ENCODE results near the gene MEGF11. TPM values are rescaled to one million over a fixed set of nuclear protein-coding genes. Genes with fewer than 3 reads are reported as not detected.
"Not testable (repeated sequence)": the region's sequence is repeated elsewhere in the genome, so short reads cannot be mapped to it uniquely, and the experiment has no call there.

Gene MEGF11
- total RNA-seq, 1 donor from 2014 or later, result 0.25 TPM

DNA sequence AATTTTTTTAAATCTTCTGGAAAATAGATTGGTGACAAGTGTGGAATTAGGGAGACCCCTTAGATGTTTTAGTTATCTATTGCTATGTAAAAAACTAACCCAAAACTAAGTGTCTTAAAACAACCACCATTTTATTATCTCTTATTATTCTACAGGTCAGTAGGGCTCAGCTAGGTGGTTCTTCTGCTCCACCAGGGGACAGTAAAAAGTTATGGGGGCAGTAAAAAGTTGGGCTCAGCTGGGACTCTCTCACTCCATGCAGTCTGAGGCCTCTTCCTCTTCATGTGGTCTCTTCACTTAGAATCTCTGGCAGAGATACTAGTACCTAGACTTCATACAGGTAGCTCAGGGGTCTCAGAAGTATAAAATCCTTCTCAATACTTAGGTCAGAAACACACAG lies 21.8 kb upstream of the MEGF11 start:
- TF ChIP-seq POLR2A (IDR thresholded peaks at IDR 0.05), result no peak
- no peak for TF ChIP-seq POLR2AphosphoS5 (IDR thresholded peaks at IDR 0.05; ENCODE audit: insufficient read depth in 1 of 2, low read depth in 1 of 2)
- TF ChIP-seq, protein P1, sequence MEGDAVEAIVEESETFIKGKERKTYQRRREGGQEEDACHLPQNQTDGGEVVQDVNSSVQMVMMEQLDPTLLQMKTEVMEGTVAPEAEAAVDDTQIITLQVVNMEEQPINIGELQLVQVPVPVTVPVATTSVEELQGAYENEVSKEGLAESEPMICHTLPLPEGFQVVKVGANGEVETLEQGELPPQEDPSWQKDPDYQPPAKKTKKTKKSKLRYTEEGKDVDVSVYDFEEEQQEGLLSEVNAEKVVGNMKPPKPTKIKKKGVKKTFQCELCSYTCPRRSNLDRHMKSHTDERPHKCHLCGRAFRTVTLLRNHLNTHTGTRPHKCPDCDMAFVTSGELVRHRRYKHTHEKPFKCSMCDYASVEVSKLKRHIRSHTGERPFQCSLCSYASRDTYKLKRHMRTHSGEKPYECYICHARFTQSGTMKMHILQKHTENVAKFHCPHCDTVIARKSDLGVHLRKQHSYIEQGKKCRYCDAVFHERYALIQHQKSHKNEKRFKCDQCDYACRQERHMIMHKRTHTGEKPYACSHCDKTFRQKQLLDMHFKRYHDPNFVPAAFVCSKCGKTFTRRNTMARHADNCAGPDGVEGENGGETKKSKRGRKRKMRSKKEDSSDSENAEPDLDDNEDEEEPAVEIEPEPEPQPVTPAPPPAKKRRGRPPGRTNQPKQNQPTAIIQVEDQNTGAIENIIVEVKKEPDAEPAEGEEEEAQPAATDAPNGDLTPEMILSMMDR (IDR thresholded peaks at IDR 0.05), result no peak
- H3K27me3 ChIP-seq, result no peaks in the 10 kb centered on the region
- H3K4me3 ChIP-seq, result no peak overlapping the region
- no peak for DNase-seq (ENCODE audit: extremely low spot score in 2 of 2)
- H3K9me3 ChIP-seq, result no peaks in the 10 kb centered on the region
- no peaks in the 10 kb centered on the region for H3K36me3 ChIP-seq
- intact Hi-C loops (cut with DNase I), result no loop called here
- H3K27ac ChIP-seq, result no peak overlapping the region
- no peaks in the 10 kb centered on the region for H3K4me1 ChIP-seq

GRCh38 chr15:66270932-66271331 lies 17.4 kb upstream of the MEGF11 start:
- Histone ChIP-seq H3K4me1 (peaks cover 8% of the 10 kb centered on the region), H3K9me3 (no peaks in the 10 kb centered on the region), H3K36me3 (no peaks in the 10 kb centered on the region), H3K27ac (no peak overlapping the region), H3K27me3 (no peaks in the 10 kb centered on the region), H3K4me3 (no peak overlapping the region)
- TF ChIP-seq POLR2A (IDR thresholded peaks at IDR 0.05), result no peak
- no peak for TF ChIP-seq POLR2AphosphoS5 (IDR thresholded peaks at IDR 0.05; ENCODE audit: insufficient read depth in 1 of 2, low read depth in 1 of 2)
- TF ChIP-seq, protein P1 (IDR thresholded peaks at IDR 0.05), result no peak
- no peak for DNase-seq (ENCODE audit: extremely low spot score in 2 of 2)
- intact Hi-C loops (cut with DNase I), result no loop called here

- H3K4me3 ChIP-seq, result no peak overlapping the region
These were observed 16.0 kb upstream of the MEGF11 start for GRCh38 chr15:66269326-66270090.

GRCh38 chr15:66264859-66265513 lies 11.4 kb upstream of the MEGF11 start:
- Histone ChIP-seq H3K9me3 (no peaks in the 10 kb centered on the region), H3K4me3 (no peak overlapping the region), H3K27ac (no peak overlapping the region), H3K27me3 (no peaks in the 10 kb centered on the region), H3K36me3 (no peaks in the 10 kb centered on the region), H3K4me1 (peaks cover 8% of the 10 kb centered on the region)
- DNase-seq (ENCODE audit: extremely low spot score in 2 of 2), result no peak
- no peak for TF ChIP-seq POLR2AphosphoS5 (IDR thresholded peaks at IDR 0.05; ENCODE audit: insufficient read depth in 1 of 2, low read depth in 1 of 2)
- no peak for TF ChIP-seq POLR2A (IDR thresholded peaks at IDR 0.05)
- TF ChIP-seq, protein P1 (IDR thresholded peaks at IDR 0.05), result no peak
- intact Hi-C loops (cut with DNase I), result no loop called here

More at GRCh38 chr15:66269326-66270090, 16.0 kb upstream of the MEGF11 start:
- TF ChIP-seq POLR2AphosphoS5 (IDR thresholded peaks at IDR 0.05; ENCODE audit: insufficient read depth in 1 of 2, low read depth in 1 of 2) (peak in 1 of 2 donors; percentile 62), POLR2A (IDR thresholded peaks at IDR 0.05) (no peak)
- TF ChIP-seq, protein P1 (IDR thresholded peaks at IDR 0.05), result no peak
- intact Hi-C loops (cut with DNase I), result no loop called here
- Histone ChIP-seq H3K4me1 (peaks cover 8% of the 10 kb centered on the region), H3K9me3 (no peaks in the 10 kb centered on the region), H3K36me3 (no peaks in the 10 kb centered on the region), H3K27ac (no peak overlapping the region), H3K27me3 (no peaks in the 10 kb centered on the region)
- DNase-seq (ENCODE audit: extremely low spot score in 2 of 2), result no peak

DNA sequence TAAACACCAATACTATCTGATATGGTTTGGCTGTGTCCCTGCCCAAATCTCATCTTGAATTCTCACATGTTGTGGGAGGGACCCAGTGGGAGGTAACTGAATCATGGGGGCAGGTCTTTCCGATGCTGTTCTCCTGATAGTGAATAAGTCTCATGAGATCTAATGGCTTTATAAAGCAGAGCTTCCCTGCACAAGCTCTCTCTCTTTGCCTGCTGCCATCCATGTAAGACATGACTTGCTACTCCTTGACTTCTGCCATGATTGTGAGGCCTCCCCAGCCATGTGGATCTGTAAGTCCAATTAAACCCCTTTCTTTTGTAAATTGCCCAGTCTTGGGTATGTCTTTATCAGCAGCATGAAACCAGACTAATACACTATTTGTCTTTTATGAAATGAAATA lies 9.3 kb upstream of the MEGF11 start:
- H3K4me1 ChIP-seq; DNase-seq (ENCODE audit: extremely low spot score in 2 of 2); intact Hi-C loops (cut with DNase I); H3K27ac ChIP-seq; H3K27me3 ChIP-seq; H3K36me3 ChIP-seq; H3K4me3 ChIP-seq; H3K9me3 ChIP-seq: not testable (repeated sequence)
